H9 (cell line): ENCODE data around the gene CAMTA1. TPM values are rescaled to one million over a fixed set of nuclear protein-coding genes. Genes with fewer than 3 reads are reported as not detected.

Experiments used
- DNase-seq: peaks from one replicate; pipeline ENCODE4 v3.0.0-alpha.2; 2017
- H2AFZ ChIP-seq: one replicate; pipeline ENCODE4 v1.6.1; 2013; ENCODE audit warnings: mild to moderate bottlenecking, low read length, control low read depth, moderate library complexity
- H2AK5ac ChIP-seq: 2 replicates; pipeline ENCODE4 v1.6.1; 2013; ENCODE audit warnings: low read length, control low read depth, mixed read lengths; ENCODE audit not compliant: insufficient read length
- H2BK120ac ChIP-seq: one replicate; pipeline ENCODE4 v1.6.1; 2013; ENCODE audit warnings: low read depth, mild to moderate bottlenecking, low read length, control low read depth, inconsistent platforms; ENCODE audit not compliant: poor library complexity, severe bottlenecking
- H2BK12ac ChIP-seq: 2 replicates; pipeline ENCODE4 v1.6.1; 2013; ENCODE audit warnings: low read length, control low read depth, mixed read lengths, low read depth; ENCODE audit not compliant: insufficient read length
- H2BK15ac ChIP-seq: 2 replicates; pipeline ENCODE4 v1.6.1; 2013; ENCODE audit warnings: low read depth, low read length, control low read depth
- H2BK20ac ChIP-seq: one replicate; pipeline ENCODE4 v1.6.1; 2013; ENCODE audit warnings: low read depth, mild to moderate bottlenecking, low read length, control low read depth, inconsistent platforms; ENCODE audit not compliant: poor library complexity, severe bottlenecking
- H2BK5ac ChIP-seq: 2 replicates; pipeline ENCODE4 v1.6.1; 2013; ENCODE audit warnings: low read length, control low read depth, mixed read lengths; ENCODE audit not compliant: insufficient read length
- H3K14ac ChIP-seq: 2 replicates; pipeline ENCODE4 v1.6.1; 2013; ENCODE audit warnings: low read length, control low read depth; ENCODE audit not compliant: insufficient read depth
- H3K18ac ChIP-seq: 2 replicates; pipeline ENCODE4 v1.6.1; 2013; ENCODE audit warnings: low read depth, mild to moderate bottlenecking, mixed read lengths, low read length, control low read depth; ENCODE audit not compliant: insufficient read length
- H3K23ac ChIP-seq: 2 replicates; pipeline ENCODE4 v1.6.1; 2013; ENCODE audit warnings: low read length, control low read depth, mixed read lengths, low read depth; ENCODE audit not compliant: insufficient read length
- H3K23me2 ChIP-seq: 2 replicates; pipeline ENCODE4 v1.6.1; 2013; ENCODE audit warnings: low read depth, mild to moderate bottlenecking, mixed read lengths, low read length, control low read depth; ENCODE audit not compliant: insufficient read length, poor library complexity, severe bottlenecking
- H3K27ac ChIP-seq: 2 replicates; pipeline ENCODE4 v1.5.1; 2013; ENCODE audit warnings: low read length, control low read depth, mixed read lengths, low read depth; ENCODE audit not compliant: insufficient read length
- H3K27me3 ChIP-seq: 2 replicates; pipeline ENCODE4 v1.6.1; 2013; ENCODE audit warnings: low read length, control low read depth, inconsistent platforms; ENCODE audit not compliant: insufficient read depth
- H3K4ac ChIP-seq: 2 replicates; pipeline ENCODE4 v1.6.1; 2013; ENCODE audit warnings: low read depth, mild to moderate bottlenecking, control low read depth, inconsistent platforms, low read length, moderate library complexity
- H3K4me1 ChIP-seq: 2 replicates; pipeline ENCODE4 v1.6.1; 2013; ENCODE audit warnings: low read length, control low read depth, inconsistent platforms; ENCODE audit not compliant: insufficient read depth
- H3K4me2 ChIP-seq: 2 replicates; pipeline ENCODE4 v1.6.1; 2013; ENCODE audit warnings: low read length, control low read depth, mixed read lengths; ENCODE audit not compliant: insufficient read length, insufficient read depth
- H3K56ac ChIP-seq: 2 replicates; pipeline ENCODE4 v1.6.1; 2013; ENCODE audit warnings: low read depth, mild to moderate bottlenecking, mixed read lengths, low read length, control low read depth; ENCODE audit not compliant: insufficient read length
- H3K79me1 ChIP-seq: 2 replicates; pipeline ENCODE4 v1.6.1; 2013; ENCODE audit warnings: low read depth, mild to moderate bottlenecking, moderate library complexity, low read length, control low read depth, inconsistent platforms; ENCODE audit not compliant: insufficient read depth, poor library complexity, severe bottlenecking
- H3K79me2 ChIP-seq: 2 replicates; pipeline ENCODE4 v1.6.1; 2013; ENCODE audit warnings: low read length, control low read depth, inconsistent platforms; ENCODE audit not compliant: insufficient read depth
- H3K9ac ChIP-seq: 2 replicates; pipeline ENCODE4 v1.6.1; 2013; ENCODE audit warnings: low read length, control low read depth, mixed read lengths; ENCODE audit not compliant: insufficient read length; ENCODE audit errors: extremely low read depth
- H3K9me3 ChIP-seq: one replicate; pipeline ENCODE4 v1.6.1; 2013; ENCODE audit warnings: low read depth, low read length, inconsistent platforms; ENCODE audit not compliant: control insufficient read depth
- H3T11ph ChIP-seq: one replicate; pipeline ENCODE4 v1.6.1; 2013; ENCODE audit warnings: mild to moderate bottlenecking, low read length, control low read depth, inconsistent platforms
- H4K20me1 ChIP-seq: one replicate; pipeline ENCODE4 v1.6.1; 2013; ENCODE audit not compliant: control insufficient read depth, insufficient read length, insufficient read depth
- H4K5ac ChIP-seq: 2 replicates; pipeline ENCODE4 v1.6.1; 2013; ENCODE audit warnings: low read depth, mild to moderate bottlenecking, mixed read lengths, low read length, control low read depth; ENCODE audit not compliant: insufficient read length
- H4K8ac ChIP-seq: replicated peaks from 2 replicates; pipeline ENCODE4 v1.6.1; 2013; ENCODE audit warnings: low read length, control low read depth, mixed read lengths, low read depth; ENCODE audit not compliant: insufficient read length
- H4K91ac ChIP-seq: 2 replicates; pipeline ENCODE4 v1.6.1; 2013; ENCODE audit warnings: low read depth, mild to moderate bottlenecking, moderate library complexity, mixed read lengths, low read length, control low read depth; ENCODE audit not compliant: insufficient read length
- H3K27ac Mint-ChIP-seq, 3 experiments: 2 replicates in 2 of 3; 3 replicates in 1 of 3; pipeline ENCODE4 v1.8.0; 2020 to 2021; ENCODE audit warnings: mixed read lengths in 3 of 3, mild to moderate bottlenecking in 1 of 3, moderate library complexity in 1 of 3
- H3K27me3 Mint-ChIP-seq: 2 replicates; pipeline ENCODE4 v1.8.0; 2021; ENCODE audit warnings: low read depth, mild to moderate bottlenecking, moderate library complexity, mixed read lengths
- H3K36me3 Mint-ChIP-seq, 3 experiments: 2 replicates in 2 of 3; 3 replicates in 1 of 3; pipeline ENCODE4 v1.8.0; 2020 to 2021; ENCODE audit warnings: low read depth in 3 of 3, mixed read lengths in 3 of 3; ENCODE audit not compliant: insufficient read depth in 1 of 3
- H3K4me1 Mint-ChIP-seq, 2 experiments: 2 replicates each; pipeline ENCODE4 v1.8.0; 2020; ENCODE audit warnings: mixed read lengths in 2 of 2
- H3K4me3 Mint-ChIP-seq, 2 experiments: 2 replicates in 1 of 2; 3 replicates in 1 of 2; pipeline ENCODE4 v1.8.0; 2020 to 2021; ENCODE audit warnings: mild to moderate bottlenecking in 2 of 2, mixed read lengths in 2 of 2, moderate library complexity in 1 of 2
- H3K9me3 Mint-ChIP-seq, 2 experiments: 2 replicates in 1 of 2; 3 replicates in 1 of 2; pipeline ENCODE4 v1.8.0; 2020; ENCODE audit warnings: mild to moderate bottlenecking in 2 of 2, mixed read lengths in 2 of 2, moderate library complexity in 1 of 2
- CTCF ChIP-seq: fragments of 200-600 bp; sonication (generic); conservative IDR thresholded peaks from 3 replicates; pipeline ENCODE4 v1.8.0; 2021; ENCODE audit warnings: antibody characterized with exemption, mild to moderate bottlenecking
- WGBS: extraction: QIAGEN DNeasy Blood & Tissue Kit; methylation state at CpG from one replicate; pipeline ENCODE4 v1.1.7; 2013; ENCODE audit warnings: missing lambda C conversion rate, low lambda C conversion rate, mixed read lengths; ENCODE audit not compliant: insufficient read length; ENCODE audit errors: extremely low coverage; 5-methylcytosine and 5-hydroxymethylcytosine counted together
- total RNA-seq: library from RNA; stranded (reverse); gene quantifications from 2 replicates; pipeline ENCODE4 v1.2.1, GENCODE V29; 2021

CAMTA1 gene
- total RNA-seq, 1 experiment from 2014 or later, result 115 TPM

- DNase-seq, result no peak
- H4K91ac ChIP-seq, result no peak overlapping the region
- no peak overlapping the region for H3K27ac ChIP-seq
- H3K27me3 ChIP-seq, result no peaks in the 10 kb centered on the region
- H4K20me1 ChIP-seq, result no peaks in the 10 kb centered on the region
- no peak overlapping the region for H3K4ac ChIP-seq
- Mint-ChIP-seq H3K27ac (no peak overlapping the region), H3K9me3 (peaks cover 2 to 3% of the 10 kb centered on the region in 2 experiments; a peak in 3 of 5 replicates), H3K4me1 (peaks cover 6 to 11% of the 10 kb centered on the region in 2 experiments), H3K4me3 (no peak overlapping the region), H3K36me3 (no peaks in the 10 kb centered on the region), H3K27me3 (peaks cover 7% of the 10 kb centered on the region)
- H3K4me1 ChIP-seq, result no peaks in the 10 kb centered on the region
- no peak overlapping the region for H3K56ac ChIP-seq
- no peak overlapping the region for H2BK12ac ChIP-seq
- no peaks in the 10 kb centered on the region for H3K9me3 ChIP-seq
- H3K23me2 ChIP-seq, result no peaks in the 10 kb centered on the region
- no peak overlapping the region for H3K4me2 ChIP-seq
- TF ChIP-seq CTCF, result no peak
- no peak overlapping the region for H4K5ac ChIP-seq
- no peak overlapping the region for H3K9ac ChIP-seq
- no peak overlapping the region for H2AK5ac ChIP-seq
- no peak overlapping the region for H2BK15ac ChIP-seq
- no peaks in the 10 kb centered on the region for H3K79me1 ChIP-seq
- no peak overlapping the region for H2BK20ac ChIP-seq
- no peak overlapping the region for H2BK120ac ChIP-seq
- H3K14ac ChIP-seq, result no peak overlapping the region
- no peak overlapping the region for H3K23ac ChIP-seq
- no peaks in the 10 kb centered on the region for H3K79me2 ChIP-seq
- H4K8ac ChIP-seq, result no peak overlapping the region
- H3K18ac ChIP-seq, result no peak overlapping the region
- H2AFZ ChIP-seq, result no peak overlapping the region
- H3T11ph ChIP-seq, result no peak overlapping the region
- no CpG with 5 or more reads among the region's 24 CpGs for WGBS
- no peak overlapping the region for H2BK5ac ChIP-seq
Measured at GRCh38 chr1:7558921-7559869, 773.9 kb downstream of the CAMTA1 start.
